Measurements from ENCODE around the gene NLN. TPM values are rescaled to one million over a fixed set of nuclear protein-coding genes. Genes with fewer than 3 reads are reported as not detected.
"Not testable (repeated sequence)": the region's sequence is repeated elsewhere in the genome, so short reads cannot be mapped to it uniquely, and the experiment has no call there.

Gene NLN
- total RNA-seq, 3 donors from 2014 or later, result 13.3 to 23.6 (median 22.2) TPM

- ATAC-seq, result no peak
- intact Hi-C loops (cut with DNase I, micrococcal nuclease), result no loop called here
- Histone ChIP-seq H3K4me3 (no peak overlapping the region), H3K4me1 (ENCODE audit: low read depth) (no peaks in the 10 kb centered on the region), H3K36me3 (ENCODE audit: low read depth) (no peaks in the 10 kb centered on the region), H3K9me3 (no peaks in the 10 kb centered on the region)
- no peak for DNase-seq
- TF ChIP-seq CTCF (IDR thresholded peaks at IDR 0.05), result no peak
These were observed 124.1 kb downstream of the NLN start for GRCh38 chr5:65846101-65846500.

GRCh38 chr5:65847019-65847418 lies 125.0 kb downstream of the NLN start:
- ATAC-seq; intact Hi-C loops (cut with DNase I, micrococcal nuclease); H3K9me3 ChIP-seq; H3K4me3 ChIP-seq; H3K4me1 ChIP-seq (ENCODE audit: low read depth); DNase-seq; H3K36me3 ChIP-seq (ENCODE audit: low read depth): not testable (repeated sequence)

GRCh38 chr5:65849918-65850317 lies 127.9 kb downstream of the NLN start:
- H3K36me3 ChIP-seq (ENCODE audit: low read depth); H3K9me3 ChIP-seq; intact Hi-C loops (cut with DNase I, micrococcal nuclease); ATAC-seq; H3K4me3 ChIP-seq; H3K4me1 ChIP-seq (ENCODE audit: low read depth); DNase-seq: not testable (repeated sequence)

GRCh38 chr5:65854925-65855324 lies 132.9 kb downstream of the NLN start:
- intact Hi-C loops (cut with DNase I, micrococcal nuclease), result no loop called here
- TF ChIP-seq CTCF (IDR thresholded peaks at IDR 0.05), result no peak
- no peak for DNase-seq

GRCh38 chr5:65855766-65856315 lies 133.8 kb downstream of the NLN start:
- Histone ChIP-seq H3K4me3 (no peak overlapping the region), H3K36me3 (ENCODE audit: low read depth) (no peaks in the 10 kb centered on the region), H3K4me1 (ENCODE audit: low read depth) (no peaks in the 10 kb centered on the region), H3K9me3 (no peaks in the 10 kb centered on the region)
- no peak for ATAC-seq
- DNase-seq, result no peak
- intact Hi-C loops (cut with DNase I, micrococcal nuclease), result no loop called here
- no peak for TF ChIP-seq CTCF (IDR thresholded peaks at IDR 0.05)

More at GRCh38 chr5:65854925-65855324, 132.9 kb downstream of the NLN start:
- no peaks in the 10 kb centered on the region for H3K36me3 ChIP-seq (ENCODE audit: low read depth)
- no peak for ATAC-seq
- H3K9me3 ChIP-seq, result no peaks in the 10 kb centered on the region
- no peaks in the 10 kb centered on the region for H3K4me1 ChIP-seq (ENCODE audit: low read depth)
- no peak overlapping the region for H3K4me3 ChIP-seq

- intact Hi-C loops (cut with DNase I, micrococcal nuclease), result no loop called here
- no peak for TF ChIP-seq CTCF (IDR thresholded peaks at IDR 0.05)
- Histone ChIP-seq H3K4me3 (no peak overlapping the region), H3K4me1 (ENCODE audit: low read depth) (no peaks in the 10 kb centered on the region), H3K9me3 (no peaks in the 10 kb centered on the region), H3K36me3 (ENCODE audit: low read depth) (no peaks in the 10 kb centered on the region)
- ATAC-seq (no peak), DNase-seq (no peak)
These were observed 134.5 kb downstream of the NLN start for GRCh38 chr5:65856520-65856919.

GRCh38 chr5:65858316-65858715 lies 136.3 kb downstream of the NLN start:
- TF ChIP-seq CTCF (IDR thresholded peaks at IDR 0.05), result no peak
- H3K9me3 ChIP-seq, result no peaks in the 10 kb centered on the region
- no peaks in the 10 kb centered on the region for H3K36me3 ChIP-seq (ENCODE audit: low read depth)
- no peaks in the 10 kb centered on the region for H3K4me1 ChIP-seq (ENCODE audit: low read depth)
- ATAC-seq, result no peak
- intact Hi-C loops (cut with DNase I, micrococcal nuclease), result no loop called here
- no peak overlapping the region for H3K4me3 ChIP-seq
- no peak for DNase-seq

Measured in mucosa of descending colon (tissue), 3 donors.